Measurements from ENCODE around the gene GTPBP6.
"Not testable (repeated sequence)": the region's sequence is repeated elsewhere in the genome, so short reads cannot be mapped to it uniquely, and the experiment has no call there.

Gene GTPBP6

GRCh38 chrX:275476-275966 is 43.1 kb downstream of the GTPBP6 start:
- no peak for FAIRE-seq
- DNase-seq (ENCODE audit: insufficient read length, low spot score): no peak
- no peak for TF ChIP-seq POLR2A (IDR thresholded peaks at IDR 0.05; ENCODE audit: low read depth, low read length)

- FAIRE-seq: no peak
- TF ChIP-seq POLR2A (IDR thresholded peaks at IDR 0.05; ENCODE audit: low read depth, low read length): no peak
- DNase-seq (ENCODE audit: insufficient read length, low spot score): no peak
Measured at GRCh38 chrX:274904-275475, 43.6 kb downstream of the GTPBP6 start.

GRCh38 chrX:270848-271367 is 47.7 kb downstream of the GTPBP6 start:
- no peak for DNase-seq (ENCODE audit: insufficient read length, low spot score)
- no peak for FAIRE-seq
- no peak for TF ChIP-seq POLR2A (IDR thresholded peaks at IDR 0.05; ENCODE audit: low read depth, low read length)

GRCh38 chrX:267771-268261 is 50.8 kb downstream of the GTPBP6 start:
- DNase-seq (ENCODE audit: insufficient read length, low spot score): no peak
- FAIRE-seq: no peak
- TF ChIP-seq POLR2A (IDR thresholded peaks at IDR 0.05; ENCODE audit: low read depth, low read length): no peak

GRCh38 chrX:265502-265901 is 53.1 kb downstream of the GTPBP6 start:
- no peak for FAIRE-seq
- DNase-seq (ENCODE audit: insufficient read length, low spot score): no peak

GRCh38 chrX:264634-265455 is 53.8 kb downstream of the GTPBP6 start:
- TF ChIP-seq POLR2A (IDR thresholded peaks at IDR 0.05; ENCODE audit: low read depth, low read length): no peak
- FAIRE-seq (no peak), DNase-seq (ENCODE audit: insufficient read length, low spot score) (no peak)

More at GRCh38 chrX:265502-265901, 53.1 kb downstream of the GTPBP6 start:
- no peak for TF ChIP-seq POLR2A (IDR thresholded peaks at IDR 0.05; ENCODE audit: low read depth, low read length)

- DNase-seq (ENCODE audit: insufficient read length, low spot score); FAIRE-seq: not testable (repeated sequence)
Measured at GRCh38 chrX:264006-264405, 54.6 kb downstream of the GTPBP6 start.

GRCh38 chrX:262381-262909 is 56.2 kb downstream of the GTPBP6 start:
- DNase-seq (ENCODE audit: insufficient read length, low spot score): no peak
- no peak for TF ChIP-seq POLR2A (IDR thresholded peaks at IDR 0.05; ENCODE audit: low read depth, low read length)
- no peak for FAIRE-seq

- no peak for TF ChIP-seq POLR2A (IDR thresholded peaks at IDR 0.05; ENCODE audit: low read depth, low read length)
- FAIRE-seq (no peak), DNase-seq (ENCODE audit: insufficient read length, low spot score) (no peak)
Measured at GRCh38 chrX:261919-262352, 56.7 kb downstream of the GTPBP6 start.

GRCh38 chrX:261167-261918 is 57.3 kb downstream of the GTPBP6 start:
- no peak for FAIRE-seq
- TF ChIP-seq POLR2A (IDR thresholded peaks at IDR 0.05; ENCODE audit: low read depth, low read length): no peak
- DNase-seq (ENCODE audit: insufficient read length, low spot score): no peak

GRCh38 chrX:259692-260355 is 58.8 kb downstream of the GTPBP6 start:
- FAIRE-seq (no peak), DNase-seq (ENCODE audit: insufficient read length, low spot score) (no peak)
- TF ChIP-seq POLR2A (IDR thresholded peaks at IDR 0.05; ENCODE audit: low read depth, low read length): no peak

GRCh38 chrX:258291-259040 is 60.1 kb downstream of the GTPBP6 start:
- no peak for TF ChIP-seq POLR2A (IDR thresholded peaks at IDR 0.05; ENCODE audit: low read depth, low read length)

More at GRCh38 chrX:258291-259040, 60.1 kb downstream of the GTPBP6 start:
- DNase-seq (ENCODE audit: insufficient read length, low spot score) (no peak), FAIRE-seq (no peak)

Data from H54 (cell line).